Keratinocyte (primary cell): ENCODE measurements around the gene GGT5. TPM values are rescaled to one million over a fixed set of nuclear protein-coding genes. Genes with fewer than 3 reads are reported as not detected.
"Not testable (repeated sequence)": the region's sequence is repeated elsewhere in the genome, so short reads cannot be mapped to it uniquely, and the experiment has no call there.

Experiments used
- DNase-seq: peaks from one replicate; pipeline ENCODE4 v3.0.0-alpha.2; 2011; ENCODE audit warnings: low read depth, missing footprints, low spot score
- FAIRE-seq: peaks from 2 replicates; lab custom pipeline; 2011; peaks lifted over from hg19 to GRCh38; lab: Jason Lieb, UNC
- H2AFZ ChIP-seq: 2 replicates; pipeline ENCODE4 v1.6.0; 2012; ENCODE audit warnings: low read length, control low read depth, inconsistent platforms; ENCODE audit not compliant: control insufficient read depth
- H3K27ac ChIP-seq: 2 replicates; pipeline ENCODE4 v1.5.1; 2011; ENCODE audit warnings: low read length; ENCODE audit not compliant: control insufficient read depth, insufficient read depth
- H3K27me3 ChIP-seq: 3 replicates; pipeline ENCODE4 v1.6.0; 2011; ENCODE audit warnings: low read length; ENCODE audit not compliant: control insufficient read depth, insufficient read depth; ENCODE audit errors: extremely low read depth
- H3K36me3 ChIP-seq, 2 experiments: 2 replicates in 1 of 2; 3 replicates in 1 of 2; pipeline ENCODE4 v1.5.1; 2011; ENCODE audit warnings: low read length in 2 of 2, mild to moderate bottlenecking in 1 of 2; ENCODE audit not compliant: control insufficient read depth in 2 of 2, insufficient read depth in 2 of 2; ENCODE audit errors: extremely low read depth in 1 of 2
- H3K4me1 ChIP-seq: 3 replicates; pipeline ENCODE4 v1.5.1; 2011; ENCODE audit warnings: low read length; ENCODE audit not compliant: control insufficient read depth, insufficient read depth; ENCODE audit errors: extremely low read depth
- H3K4me2 ChIP-seq: 3 replicates; pipeline ENCODE4 v1.6.0; 2011; ENCODE audit warnings: low read depth, low read length; ENCODE audit not compliant: control insufficient read depth, insufficient read depth; ENCODE audit errors: extremely low read depth
- H3K4me3 ChIP-seq, 3 experiments: fragments of 200-600 bp in 1 of 3; sonication (generic) in 1 of 3; 2 replicates in 2 of 3; 3 replicates in 1 of 3; pipeline ENCODE4 v1.5.1; 2011 to 2016; ENCODE audit warnings: low read length in 3 of 3, mild to moderate bottlenecking in 3 of 3, control low read depth in 2 of 3, inconsistent platforms in 1 of 3, low read depth in 1 of 3, mixed read lengths in 1 of 3, mixed run types in 1 of 3, moderate library complexity in 1 of 3; ENCODE audit not compliant: control insufficient read depth in 2 of 3, insufficient read depth in 2 of 3; ENCODE audit errors: extremely low read depth in 1 of 3
- H3K79me2 ChIP-seq: 2 replicates; pipeline ENCODE4 v1.6.0; 2012; ENCODE audit warnings: low read length; ENCODE audit not compliant: control insufficient read depth, insufficient read depth
- H3K9ac ChIP-seq: 3 replicates; pipeline ENCODE4 v1.6.0; 2011; ENCODE audit warnings: low read length; ENCODE audit not compliant: control insufficient read depth, insufficient read depth; ENCODE audit errors: extremely low read depth
- H3K9me1 ChIP-seq: 3 replicates; pipeline ENCODE4 v1.6.0; 2011; ENCODE audit warnings: low read length; ENCODE audit not compliant: control insufficient read depth, insufficient read depth; ENCODE audit errors: extremely low read depth
- H3K9me3 ChIP-seq: 2 replicates; pipeline ENCODE4 v1.5.1; 2012; ENCODE audit warnings: low read depth, low read length; ENCODE audit not compliant: control insufficient read depth
- H4K20me1 ChIP-seq: 3 replicates; pipeline ENCODE4 v1.6.0; 2011; ENCODE audit warnings: low read length; ENCODE audit not compliant: control insufficient read depth, insufficient read depth; ENCODE audit errors: extremely low read depth
- EZH2 ChIP-seq: IDR thresholded peaks from one replicate; pipeline ENCODE4 v1.6.1; 2012; ENCODE audit warnings: inconsistent platforms, mild to moderate bottlenecking, low read length, moderate library complexity
- dilution Hi-C: fragments of 300-500 bp; cut with MboI; formaldehyde crosslinking; loops from one replicate; pipeline ENCODE4 v1.7.0; 2020; ENCODE audit warnings: low sequenced_read_pairs; ENCODE audit not compliant: extremely low pct_ligation_motif_present
- polyA plus RNA-seq, 5 experiments: library from polyadenylated mRNA; depleted of rRNA in 3 of 5; stranded (reverse) in 3 of 5; stranded (forward) in 1 of 5; unstranded in 1 of 5; fragments of >200 nt; gene quantifications; 1 replicate in 1 of 5; 2 replicates in 3 of 5; 3 replicates in 1 of 5; pipeline versions ENCODE4 v1.2.1 to v1.2.3, GENCODE V29; 2011 to 2012; ENCODE audit warnings: missing spikeins in 2 of 5, low read depth in 1 of 5, low replicate concordance in 1 of 5
- TF ChIP-seq, protein P1 (sequence below), 3 experiments: IDR thresholded peaks in 1 of 3; conservative IDR thresholded peaks in 1 of 3; optimal IDR thresholded peaks in 1 of 3; 2 replicates in 2 of 3; 3 replicates in 1 of 3; pipeline versions ENCODE3 to v1.5.1; 2011; ENCODE audit warnings: low read length in 3 of 3, mild to moderate bottlenecking in 3 of 3, moderate library complexity in 2 of 3, control low read depth in 1 of 3, inconsistent platforms in 1 of 3; ENCODE audit not compliant: insufficient read depth in 2 of 3; ENCODE audit errors: extremely low read depth in 1 of 3

Gene GGT5
- polyA plus RNA-seq, 1 donor (not counting 4 experiments of a cell fraction or from before 2014, with no cell fraction given): not detected

- H3K9me3 ChIP-seq, H3K4me1 ChIP-seq, H3K9me1 ChIP-seq, H3K36me3 ChIP-seq, H3K4me3 ChIP-seq, dilution Hi-C loops, DNase-seq, H3K4me2 ChIP-seq, H3K9ac ChIP-seq, FAIRE-seq, H4K20me1 ChIP-seq, H2AFZ ChIP-seq, H3K27ac ChIP-seq, H3K27me3 ChIP-seq: not testable (repeated sequence)
- peaks cover 59% of the 10 kb centered on the region for H3K79me2 ChIP-seq
Measured at GRCh38 chr22:24273031-24273430, 28.1 kb upstream of the GGT5 start.

DNA sequence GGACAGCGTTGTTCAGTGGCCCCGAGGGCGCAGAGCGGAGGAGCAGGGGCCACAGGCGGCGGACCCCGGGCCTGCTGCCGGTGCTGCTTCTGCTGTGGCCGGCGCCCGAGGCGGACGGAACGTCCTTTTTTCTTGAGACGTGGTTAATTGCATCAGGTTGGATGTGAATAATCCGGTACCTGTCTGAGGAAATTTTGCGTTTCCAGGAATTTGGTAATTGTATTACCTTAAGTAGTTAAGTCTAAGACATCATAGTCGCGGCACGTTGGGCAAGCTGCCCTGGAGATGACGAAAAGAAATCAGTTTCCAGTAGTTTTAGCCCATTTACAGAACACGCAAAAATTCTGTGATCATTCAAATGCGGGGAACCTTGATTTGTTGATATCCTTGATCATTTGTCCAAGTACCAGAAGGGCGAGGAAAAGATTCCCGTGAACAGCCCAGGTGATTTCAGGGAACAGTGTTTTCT lies 26.5 kb upstream of the GGT5 start:
- Histone ChIP-seq H4K20me1 (no peaks in the 10 kb centered on the region), H3K4me2 (peak overlapping the region; percentile 76), H3K9me3 (no peaks in the 10 kb centered on the region), H3K79me2 (peaks cover 52% of the 10 kb centered on the region), H3K9me1 (no peaks in the 10 kb centered on the region), H3K4me1 (peaks cover 7% of the 10 kb centered on the region), H3K27me3 (no peaks in the 10 kb centered on the region), H3K9ac (peak overlapping the region; percentile 86), H3K36me3 (no peaks in the 10 kb centered on the region), H3K27ac (peak overlapping the region; percentile 71), H2AFZ (peak overlapping the region; percentile 55), H3K4me3 (peak overlapping the region; percentile 71 to 84 (median 75))
- dilution Hi-C loops: no loop called here
- no peak for DNase-seq
- no peak for FAIRE-seq
- no peak for TF ChIP-seq EZH2
- TF ChIP-seq, protein P1, sequence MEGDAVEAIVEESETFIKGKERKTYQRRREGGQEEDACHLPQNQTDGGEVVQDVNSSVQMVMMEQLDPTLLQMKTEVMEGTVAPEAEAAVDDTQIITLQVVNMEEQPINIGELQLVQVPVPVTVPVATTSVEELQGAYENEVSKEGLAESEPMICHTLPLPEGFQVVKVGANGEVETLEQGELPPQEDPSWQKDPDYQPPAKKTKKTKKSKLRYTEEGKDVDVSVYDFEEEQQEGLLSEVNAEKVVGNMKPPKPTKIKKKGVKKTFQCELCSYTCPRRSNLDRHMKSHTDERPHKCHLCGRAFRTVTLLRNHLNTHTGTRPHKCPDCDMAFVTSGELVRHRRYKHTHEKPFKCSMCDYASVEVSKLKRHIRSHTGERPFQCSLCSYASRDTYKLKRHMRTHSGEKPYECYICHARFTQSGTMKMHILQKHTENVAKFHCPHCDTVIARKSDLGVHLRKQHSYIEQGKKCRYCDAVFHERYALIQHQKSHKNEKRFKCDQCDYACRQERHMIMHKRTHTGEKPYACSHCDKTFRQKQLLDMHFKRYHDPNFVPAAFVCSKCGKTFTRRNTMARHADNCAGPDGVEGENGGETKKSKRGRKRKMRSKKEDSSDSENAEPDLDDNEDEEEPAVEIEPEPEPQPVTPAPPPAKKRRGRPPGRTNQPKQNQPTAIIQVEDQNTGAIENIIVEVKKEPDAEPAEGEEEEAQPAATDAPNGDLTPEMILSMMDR (optimal IDR thresholded peaks at IDR 0.05 in 1 of 3, IDR thresholded peaks at IDR 0.05 in 1 of 3, conservative IDR thresholded peaks at IDR 0.05 in 1 of 3; ENCODE audit: extremely low read depth in 1 of 3, insufficient read depth in 2 of 3, low read length in 3 of 3): no peak
